ENCODE results near the gene ALDH1A3. TPM values are rescaled to one million over a fixed set of nuclear protein-coding genes. Genes with fewer than 3 reads are reported as not detected.

Gene ALDH1A3
- total and polyA plus RNA-seq, 2 donors (not counting 1 experiment from before 2014, with no cell fraction given), result 4.2 to 32.5 TPM

DNA sequence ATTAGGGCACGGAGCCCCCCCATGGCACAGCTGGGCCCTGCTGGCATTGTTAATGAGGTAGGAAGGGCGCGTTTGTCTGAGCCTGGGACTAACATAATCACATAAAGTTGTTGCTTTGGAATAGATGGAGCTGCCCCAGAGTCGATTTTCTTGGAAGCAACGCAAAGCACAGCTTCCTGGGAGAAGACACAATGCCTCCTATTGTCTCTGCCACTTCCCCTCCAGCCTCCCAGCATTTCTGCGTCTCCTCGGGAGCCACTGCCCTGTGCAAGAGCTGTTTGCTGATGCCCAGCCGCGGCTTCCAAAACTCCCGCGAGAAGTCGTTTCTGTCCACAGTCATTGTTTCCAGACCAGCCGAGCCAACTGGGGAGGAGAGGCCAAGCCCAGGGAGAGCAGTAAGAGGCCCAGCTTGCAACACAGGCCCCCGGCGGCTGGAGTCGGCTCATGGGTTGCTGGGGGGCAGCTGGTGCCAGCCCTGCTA is 18.1 kb upstream of the ALDH1A3 start:
- H3K4me1 ChIP-seq (ENCODE audit: control insufficient read depth, extremely low read depth, insufficient read depth, low read length), result peaks cover 7% of the 10 kb centered on the region
- H3K4me3 ChIP-seq (replicated peaks in 1 of 4; ENCODE audit: control extremely low read depth in 1 of 4, insufficient read depth in 1 of 4, low read depth in 3 of 4, low read length in 4 of 4), result no peak overlapping the region
- H3K9me3 ChIP-seq (ENCODE audit: control insufficient read depth, insufficient read depth, low read depth, low read length), result no peaks in the 10 kb centered on the region
- no peaks in the 10 kb centered on the region for H4K20me1 ChIP-seq (ENCODE audit: control insufficient read depth, extremely low read depth, insufficient read depth, low read length)
- no peak overlapping the region for H3K4me2 ChIP-seq (ENCODE audit: extremely low read depth, insufficient read depth, low read length)
- no peaks in the 10 kb centered on the region for H3K79me2 ChIP-seq (ENCODE audit: control insufficient read depth, insufficient read depth, low read length)
- H3K9ac ChIP-seq (ENCODE audit: insufficient read depth, low read length), result no peak overlapping the region
- no peak for TF ChIP-seq EZH2 (IDR thresholded peaks at IDR 0.05; ENCODE audit: low read length, missing control alignments)
- H3K27ac ChIP-seq (ENCODE audit: insufficient read depth, low read length), result no peak overlapping the region
- no peaks in the 10 kb centered on the region for H3K27me3 ChIP-seq (ENCODE audit: control insufficient read depth, insufficient read depth, low read length)
- H3K36me3 ChIP-seq (ENCODE audit: control insufficient read depth, insufficient read depth, low read length), result no peaks in the 10 kb centered on the region
- DNase-seq (ENCODE audit: low read depth in 2 of 2), result no peak
- H2AFZ ChIP-seq (ENCODE audit: low read length), result no peak overlapping the region

DNA sequence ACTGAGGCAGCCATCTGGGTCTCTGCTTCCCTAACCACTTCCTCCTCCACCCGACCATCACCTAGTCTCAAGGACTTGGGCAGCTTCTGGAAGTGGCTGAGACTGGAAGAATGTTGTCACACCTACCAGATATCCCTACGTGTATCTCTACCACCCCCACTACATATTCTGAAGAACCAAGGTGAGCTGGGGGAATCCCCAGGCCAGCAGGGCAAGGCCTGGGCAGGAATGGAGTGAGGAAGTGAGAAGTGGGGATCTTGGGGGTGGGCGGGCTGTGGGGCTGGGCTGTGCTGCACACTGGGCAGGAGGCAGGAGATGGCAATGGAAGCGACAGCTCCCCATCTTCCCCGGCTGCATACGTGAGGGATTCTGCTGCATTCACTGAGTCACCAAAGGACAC is 17.5 kb upstream of the ALDH1A3 start:
- Histone ChIP-seq H2AFZ (ENCODE audit: low read length) (no peak overlapping the region), H3K79me2 (ENCODE audit: control insufficient read depth, insufficient read depth, low read length) (no peaks in the 10 kb centered on the region), H3K4me1 (ENCODE audit: control insufficient read depth, extremely low read depth, insufficient read depth, low read length) (peaks cover 7% of the 10 kb centered on the region), H3K9me3 (ENCODE audit: control insufficient read depth, insufficient read depth, low read depth, low read length) (no peaks in the 10 kb centered on the region), H3K36me3 (ENCODE audit: control insufficient read depth, insufficient read depth, low read length) (no peaks in the 10 kb centered on the region), H3K9ac (ENCODE audit: insufficient read depth, low read length) (no peak overlapping the region), H3K27ac (ENCODE audit: insufficient read depth, low read length) (no peak overlapping the region), H3K27me3 (ENCODE audit: control insufficient read depth, insufficient read depth, low read length) (no peaks in the 10 kb centered on the region), H3K4me3 (replicated peaks in 1 of 4; ENCODE audit: control extremely low read depth in 1 of 4, insufficient read depth in 1 of 4, low read depth in 3 of 4, low read length in 4 of 4) (no peak overlapping the region), H3K4me2 (ENCODE audit: extremely low read depth, insufficient read depth, low read length) (no peak overlapping the region), H4K20me1 (ENCODE audit: control insufficient read depth, extremely low read depth, insufficient read depth, low read length) (no peaks in the 10 kb centered on the region)
- no peak for TF ChIP-seq EZH2 (IDR thresholded peaks at IDR 0.05; ENCODE audit: low read length, missing control alignments)
- TF ChIP-seq, protein P1, sequence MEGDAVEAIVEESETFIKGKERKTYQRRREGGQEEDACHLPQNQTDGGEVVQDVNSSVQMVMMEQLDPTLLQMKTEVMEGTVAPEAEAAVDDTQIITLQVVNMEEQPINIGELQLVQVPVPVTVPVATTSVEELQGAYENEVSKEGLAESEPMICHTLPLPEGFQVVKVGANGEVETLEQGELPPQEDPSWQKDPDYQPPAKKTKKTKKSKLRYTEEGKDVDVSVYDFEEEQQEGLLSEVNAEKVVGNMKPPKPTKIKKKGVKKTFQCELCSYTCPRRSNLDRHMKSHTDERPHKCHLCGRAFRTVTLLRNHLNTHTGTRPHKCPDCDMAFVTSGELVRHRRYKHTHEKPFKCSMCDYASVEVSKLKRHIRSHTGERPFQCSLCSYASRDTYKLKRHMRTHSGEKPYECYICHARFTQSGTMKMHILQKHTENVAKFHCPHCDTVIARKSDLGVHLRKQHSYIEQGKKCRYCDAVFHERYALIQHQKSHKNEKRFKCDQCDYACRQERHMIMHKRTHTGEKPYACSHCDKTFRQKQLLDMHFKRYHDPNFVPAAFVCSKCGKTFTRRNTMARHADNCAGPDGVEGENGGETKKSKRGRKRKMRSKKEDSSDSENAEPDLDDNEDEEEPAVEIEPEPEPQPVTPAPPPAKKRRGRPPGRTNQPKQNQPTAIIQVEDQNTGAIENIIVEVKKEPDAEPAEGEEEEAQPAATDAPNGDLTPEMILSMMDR (conservative IDR thresholded peaks at IDR 0.05 in 1 of 2, IDR thresholded peaks at IDR 0.05 in 1 of 2; ENCODE audit: low read depth in 1 of 2, low read length in 2 of 2), result no peak
- DNase-seq (ENCODE audit: low read depth in 2 of 2), result no peak

DNA sequence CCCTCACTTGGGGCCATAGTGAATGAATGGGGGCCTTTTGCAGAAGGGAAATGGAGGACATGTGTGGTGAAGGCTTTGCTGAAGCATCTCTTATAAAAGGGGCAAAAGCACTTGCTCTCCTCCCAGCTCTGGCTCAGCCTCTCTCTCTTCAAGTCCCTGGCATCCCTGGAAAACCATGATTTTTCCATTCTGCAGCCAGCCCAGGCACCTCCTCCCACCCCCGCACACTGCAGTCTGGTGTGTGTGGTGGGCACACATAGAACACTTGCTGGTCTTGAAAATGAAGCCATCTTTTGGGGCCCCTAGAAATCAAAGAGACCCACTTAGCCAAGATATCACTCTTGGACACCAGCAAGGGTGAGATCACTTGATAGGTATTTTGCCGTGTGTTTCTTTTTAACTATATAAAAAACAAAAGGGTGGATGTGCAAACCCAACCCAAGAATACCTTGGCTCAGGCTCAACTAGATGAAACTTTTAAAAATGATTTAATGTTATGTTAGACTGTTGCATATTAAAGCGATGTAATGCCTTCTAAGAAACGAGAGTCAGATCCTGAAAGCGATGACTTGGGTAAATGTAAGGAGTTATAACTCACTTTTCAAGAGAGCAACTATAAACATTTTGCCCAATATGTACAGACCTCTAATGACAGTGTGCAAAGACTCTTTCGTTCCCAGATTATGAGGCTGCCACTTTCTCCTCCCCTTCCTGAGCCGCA is 16.4 kb upstream of the ALDH1A3 start:
- H3K4me3 ChIP-seq (replicated peaks in 1 of 4; ENCODE audit: control extremely low read depth in 1 of 4, insufficient read depth in 1 of 4, low read depth in 3 of 4, low read length in 4 of 4), result no peak overlapping the region
- H3K9ac ChIP-seq (ENCODE audit: insufficient read depth, low read length), result no peak overlapping the region
- H3K36me3 ChIP-seq (ENCODE audit: control insufficient read depth, insufficient read depth, low read length), result no peaks in the 10 kb centered on the region
- TF ChIP-seq EZH2 (IDR thresholded peaks at IDR 0.05; ENCODE audit: low read length, missing control alignments), result no peak
- TF ChIP-seq, protein P1 (conservative IDR thresholded peaks at IDR 0.05 in 1 of 2, IDR thresholded peaks at IDR 0.05 in 1 of 2; ENCODE audit: low read depth in 1 of 2, low read length in 2 of 2), result no peak
- H2AFZ ChIP-seq (ENCODE audit: low read length), result peak overlapping the region; percentile 50
- DNase-seq (ENCODE audit: low read depth in 2 of 2), result peak in 1 of 2 donors; percentile 38
- peak overlapping the region; percentile 42 for H3K27ac ChIP-seq (ENCODE audit: insufficient read depth, low read length)
- H3K4me2 ChIP-seq (ENCODE audit: extremely low read depth, insufficient read depth, low read length), result peak overlapping the region; percentile 61
- no peaks in the 10 kb centered on the region for H3K9me3 ChIP-seq (ENCODE audit: control insufficient read depth, insufficient read depth, low read depth, low read length)
- no peaks in the 10 kb centered on the region for H4K20me1 ChIP-seq (ENCODE audit: control insufficient read depth, extremely low read depth, insufficient read depth, low read length)
- peaks cover 7% of the 10 kb centered on the region for H3K4me1 ChIP-seq (ENCODE audit: control insufficient read depth, extremely low read depth, insufficient read depth, low read length)
- no peaks in the 10 kb centered on the region for H3K79me2 ChIP-seq (ENCODE audit: control insufficient read depth, insufficient read depth, low read length)
- no peaks in the 10 kb centered on the region for H3K27me3 ChIP-seq (ENCODE audit: control insufficient read depth, insufficient read depth, low read length)
